Glomerular visceral epithelial cell (primary cell): ENCODE measurements around the gene BTN2A1.
"Not testable (repeated sequence)": the region's sequence is repeated elsewhere in the genome, so short reads cannot be mapped to it uniquely, and the experiment has no call there.

ENCODE experiments used
- DNase-seq: peaks from one replicate; pipeline ENCODE4 v3.0.0-alpha.2; 2016; ENCODE audit errors: extremely low spot score

Gene BTN2A1

DNA sequence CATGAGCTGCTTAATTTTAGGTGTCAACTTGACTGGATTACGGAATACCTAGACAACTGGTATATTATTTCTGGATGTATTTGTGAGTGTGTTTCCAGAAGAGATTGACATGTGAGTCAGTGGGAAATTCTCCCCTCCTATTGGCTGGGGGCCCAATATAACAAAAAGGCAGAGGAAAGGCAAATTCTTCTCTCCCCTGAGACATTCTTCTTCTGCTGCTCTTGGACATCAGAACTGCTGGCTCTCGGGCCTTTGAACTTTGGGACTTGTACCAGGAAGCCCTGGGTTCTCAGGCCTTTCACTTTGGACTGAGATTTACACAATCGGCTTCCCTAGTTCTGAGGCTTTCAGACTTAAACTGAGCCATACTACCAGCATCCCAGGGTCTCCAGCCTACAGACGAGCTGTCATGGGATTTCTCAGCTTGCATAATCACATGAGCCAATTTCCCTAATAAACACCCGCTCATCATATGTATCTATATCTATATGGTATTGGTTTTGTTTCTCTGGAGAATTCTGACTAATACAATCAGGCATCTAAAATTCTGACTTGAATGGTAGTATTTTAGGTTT is 25.0 kb upstream of the BTN2A1 start:
- DNase-seq = no peak

GRCh38 chr6:26433680-26434079 is 24.1 kb upstream of the BTN2A1 start:
- not testable (repeated sequence) for DNase-seq

DNA sequence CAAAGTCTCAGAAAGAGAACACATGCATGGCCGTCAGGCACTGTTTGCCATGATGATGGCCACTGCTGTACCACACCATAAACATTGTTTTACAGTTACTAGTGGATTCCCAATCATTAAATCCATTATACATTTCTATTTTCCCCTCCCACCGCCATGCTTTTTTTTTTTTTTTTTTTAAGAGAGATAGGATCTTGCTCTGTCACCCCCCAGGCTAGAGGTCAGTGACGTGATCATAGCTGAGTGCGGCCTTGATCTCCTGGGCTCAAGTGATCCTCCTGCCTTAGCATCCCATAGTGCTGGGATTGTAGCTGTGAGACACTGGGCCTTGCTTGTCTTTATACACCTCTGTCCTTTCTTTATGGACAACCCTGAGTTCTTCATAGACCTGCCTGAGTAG is 21.7 kb upstream of the BTN2A1 start:
- no peak for DNase-seq

DNA sequence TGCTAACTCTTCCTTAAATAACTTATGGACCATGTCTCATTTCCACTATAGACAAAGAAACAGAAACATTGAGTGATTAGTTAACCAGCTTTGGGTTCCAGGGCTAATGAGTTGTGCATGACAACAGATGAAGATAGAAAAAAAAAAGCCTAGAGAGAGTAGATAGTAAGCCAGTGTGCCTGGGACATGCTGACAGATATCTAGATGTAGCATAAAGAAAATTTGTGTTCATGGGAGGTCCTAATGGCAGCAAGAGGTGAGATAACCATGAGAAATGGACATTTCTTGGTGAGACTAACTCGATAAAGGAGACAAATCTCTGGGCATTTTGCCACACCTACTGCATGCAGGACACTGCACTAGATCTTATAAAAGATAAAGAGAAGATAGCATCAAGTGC is 20.2 kb upstream of the BTN2A1 start:
- DNase-seq = no peak

DNA sequence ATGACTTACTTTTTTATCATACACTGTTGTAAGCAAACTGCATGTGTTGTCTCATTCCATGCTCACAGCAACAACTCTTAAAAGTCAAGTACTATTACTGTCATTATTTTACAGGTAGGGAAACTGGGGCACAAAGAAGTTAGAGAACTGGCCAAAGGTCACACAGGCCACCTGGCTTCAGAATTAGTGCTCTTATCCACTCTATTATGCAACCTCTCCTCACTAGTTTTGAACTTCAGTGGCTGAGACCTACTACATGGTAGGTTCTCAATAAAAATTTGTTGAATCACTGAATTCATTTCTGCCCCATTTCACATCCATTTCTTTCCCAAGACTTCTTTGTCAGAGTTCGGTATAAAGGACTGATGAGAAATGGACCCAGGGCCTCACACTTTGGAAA is 19.8 kb upstream of the BTN2A1 start:
- DNase-seq = no peak

- DNase-seq = no peak
Measured at GRCh38 chr6:26439151-26440125, 18.3 kb upstream of the BTN2A1 start.

- no peak for DNase-seq
Measured at GRCh38 chr6:26440977-26441358, 16.8 kb upstream of the BTN2A1 start.

GRCh38 chr6:26441977-26442376 is 15.8 kb upstream of the BTN2A1 start:
- no peak for DNase-seq

DNA sequence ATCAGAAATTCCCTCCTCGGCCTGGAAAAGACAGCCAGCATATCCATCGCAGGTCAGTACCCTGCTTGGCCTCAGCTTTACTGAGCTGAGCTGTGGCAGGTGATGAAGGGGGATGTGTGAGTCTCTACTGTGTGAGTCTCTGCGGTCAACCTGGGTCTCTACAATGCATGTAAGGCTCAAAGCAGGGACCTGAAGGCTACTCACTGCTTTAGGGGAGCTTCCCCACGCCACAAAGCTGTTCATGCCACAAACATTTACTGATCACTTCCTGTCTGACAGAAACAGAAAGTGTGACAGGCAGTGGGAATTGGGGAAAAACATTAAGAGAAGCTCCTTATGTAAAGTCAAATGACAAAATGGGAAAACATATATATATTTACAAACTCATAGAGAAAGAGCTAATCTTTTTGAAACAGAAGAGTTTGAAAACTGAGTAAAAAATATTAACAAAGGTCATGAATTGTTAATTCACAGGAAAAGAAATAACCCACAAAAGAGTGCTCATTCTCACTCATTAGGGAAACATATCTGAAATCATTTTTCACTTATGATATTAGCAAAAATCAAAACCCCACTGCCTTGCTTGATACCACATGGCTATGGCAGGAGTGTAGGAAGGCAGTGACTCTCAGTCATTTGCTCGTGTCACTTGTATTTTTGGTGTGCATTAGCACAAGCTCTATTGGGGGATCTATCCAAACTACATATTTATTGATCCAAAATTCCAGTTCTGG is 11.7 kb upstream of the BTN2A1 start:
- no peak for DNase-seq

DNA sequence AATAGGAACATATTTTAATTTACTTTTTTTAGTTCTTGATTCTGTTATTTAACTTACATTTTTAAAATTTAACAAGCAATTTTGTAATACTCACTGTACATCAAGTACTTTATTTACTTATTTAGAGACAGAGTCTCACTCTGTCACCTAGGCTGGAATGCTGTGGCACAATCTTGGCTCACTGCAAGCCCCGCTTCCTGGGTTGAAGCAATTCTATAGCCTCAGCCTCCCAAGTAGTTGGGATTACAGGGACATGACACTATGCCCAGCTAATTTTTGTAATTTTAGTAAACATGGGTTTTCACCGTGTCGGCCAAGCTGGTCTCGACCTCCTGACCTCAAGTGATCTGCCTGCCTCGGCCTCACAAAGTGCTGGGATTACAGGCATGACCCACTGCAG is 10.5 kb upstream of the BTN2A1 start:
- DNase-seq = no peak

GRCh38 chr6:26450240-26450639 is 7.5 kb upstream of the BTN2A1 start:
- no peak for DNase-seq

DNA sequence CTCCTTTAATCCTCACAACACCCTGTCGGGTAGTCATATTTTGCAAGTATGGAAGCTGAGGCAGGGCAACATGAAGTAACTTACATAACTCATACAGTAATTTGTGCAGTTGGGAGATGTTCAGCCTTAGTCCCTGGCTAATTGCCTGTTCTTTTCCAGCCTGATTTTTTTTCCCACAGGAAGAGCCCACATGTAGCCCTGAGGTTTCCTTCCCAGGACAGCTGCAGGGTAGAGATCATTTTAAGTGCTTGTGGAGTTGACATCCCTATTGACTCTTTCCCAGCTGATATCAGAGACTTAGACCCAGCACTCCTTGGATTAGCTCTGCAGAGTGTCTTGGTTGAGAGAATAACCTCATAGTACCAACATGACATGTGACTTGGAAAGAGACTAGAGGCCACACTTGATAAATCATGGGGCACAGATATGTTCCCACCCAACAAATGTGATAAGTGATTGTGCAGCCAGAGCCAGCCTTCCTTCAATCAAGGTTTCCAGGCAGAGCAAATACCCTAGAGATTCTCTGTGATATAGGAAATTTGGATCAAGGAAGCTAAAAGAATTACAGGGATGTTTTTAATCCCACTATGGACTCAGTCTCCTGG is 5.0 kb upstream of the BTN2A1 start:
- no peak for DNase-seq

DNA sequence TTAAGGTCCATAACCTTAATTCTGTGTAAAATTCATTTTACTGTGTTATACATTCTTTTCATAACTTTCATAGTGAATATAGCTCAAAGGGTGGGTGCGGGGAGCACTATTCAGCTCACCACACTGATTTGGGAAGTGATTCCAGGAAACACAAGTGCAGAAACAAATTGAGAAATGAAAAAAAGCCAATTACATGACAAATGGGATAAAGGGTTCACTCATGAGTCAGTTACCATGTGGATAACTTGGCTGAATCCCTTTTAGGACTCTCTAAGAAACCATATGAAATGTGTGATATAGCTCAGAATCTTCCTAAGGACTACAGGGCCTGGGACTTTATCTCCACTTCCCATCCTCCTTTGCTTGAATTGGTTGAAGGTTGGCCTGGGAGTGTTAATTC is 3.1 kb upstream of the BTN2A1 start:
- DNase-seq = no peak

DNA sequence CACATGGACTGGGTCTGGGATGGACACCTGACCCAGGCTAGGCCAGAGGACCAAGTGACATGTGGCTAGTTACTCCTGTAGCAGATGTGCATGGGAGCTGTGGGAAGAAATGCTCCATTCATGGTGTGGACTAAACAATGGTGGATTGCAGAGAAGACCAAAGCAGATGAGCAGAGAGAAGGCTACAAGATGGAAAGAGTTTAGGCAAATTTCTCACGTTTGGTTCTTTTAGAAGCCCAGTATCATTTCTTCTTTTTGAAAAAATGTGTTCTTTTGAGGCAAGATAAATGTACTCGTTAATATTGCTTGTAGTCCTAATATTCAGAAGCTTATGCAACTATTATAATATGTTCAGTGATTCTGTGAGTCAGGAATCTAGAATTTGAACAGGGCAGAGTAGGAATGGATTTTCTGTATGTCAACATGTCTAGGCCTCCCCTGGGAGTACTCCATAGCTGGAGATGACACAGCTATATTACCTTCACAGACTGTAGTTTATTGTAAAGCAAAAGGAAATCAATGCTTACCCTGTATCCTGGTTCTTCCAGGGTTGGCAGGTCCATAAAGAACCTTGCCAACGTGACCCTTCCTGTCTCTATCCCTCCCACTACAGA is 2.3 kb upstream of the BTN2A1 start:
- DNase-seq = no peak

DNA sequence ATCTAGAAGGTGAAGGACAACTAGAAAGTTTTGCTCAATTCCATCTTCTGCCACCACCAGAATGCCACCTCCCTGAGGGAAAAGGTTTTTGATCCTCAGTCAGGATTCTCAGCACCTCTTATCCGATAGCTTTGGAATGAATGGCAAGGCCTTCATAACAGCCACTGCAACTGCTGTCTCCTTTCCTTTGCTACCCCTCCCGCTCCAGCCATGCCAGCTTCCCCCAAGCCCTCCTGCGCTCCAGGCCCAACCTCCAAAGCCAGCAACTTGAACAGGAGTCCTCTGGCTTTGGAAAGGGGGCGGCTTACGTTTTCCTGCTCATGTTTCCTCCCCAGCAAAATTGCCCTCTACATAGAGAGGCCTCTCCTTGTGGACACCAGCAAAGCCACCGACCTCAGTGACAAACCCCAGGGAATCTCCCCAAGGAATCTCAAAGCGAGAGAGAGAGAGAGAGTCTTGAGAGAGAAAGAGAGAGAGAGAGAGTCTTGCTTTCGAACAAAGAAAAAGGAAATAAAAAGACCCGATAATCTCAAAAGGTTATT is 420 bp upstream of the BTN2A1 start:
- no peak for DNase-seq

DNA sequence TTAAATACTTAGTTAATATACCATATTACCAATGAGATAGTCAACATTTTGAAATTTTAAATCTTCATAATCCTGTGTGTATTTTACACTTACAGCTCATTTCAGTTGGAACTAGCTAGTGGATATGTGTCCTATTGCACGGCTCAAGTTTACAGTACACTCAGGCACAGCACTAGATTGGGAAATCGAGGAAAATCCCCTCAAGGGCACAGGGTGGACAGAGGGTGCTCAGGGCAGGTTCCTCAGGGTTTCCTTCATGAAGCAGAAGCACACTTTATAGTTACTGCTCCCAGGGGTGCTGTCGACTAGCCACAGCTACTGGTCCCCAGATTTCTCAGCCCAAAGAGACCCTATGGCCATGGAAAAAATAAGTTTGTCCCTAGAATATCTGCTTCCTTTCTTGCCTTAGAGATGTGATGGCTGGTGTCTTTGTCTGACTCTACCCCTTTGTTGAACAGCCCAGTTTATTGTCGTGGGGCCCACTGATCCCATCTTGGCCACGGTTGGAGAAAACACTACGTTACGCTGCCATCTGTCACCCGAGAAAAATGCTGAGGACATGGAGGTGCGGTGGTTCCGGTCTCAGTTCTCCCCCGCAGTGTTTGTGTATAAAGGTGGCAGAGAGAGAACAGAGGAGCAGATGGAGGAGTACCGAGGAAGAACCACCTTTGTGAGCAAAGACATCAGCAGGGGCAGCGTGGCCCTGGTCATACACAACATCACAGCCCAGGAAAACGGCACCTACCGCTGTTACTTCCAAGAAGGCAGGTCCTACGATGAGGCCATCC is 1.5 kb downstream of the BTN2A1 start:
- DNase-seq = no peak

DNA sequence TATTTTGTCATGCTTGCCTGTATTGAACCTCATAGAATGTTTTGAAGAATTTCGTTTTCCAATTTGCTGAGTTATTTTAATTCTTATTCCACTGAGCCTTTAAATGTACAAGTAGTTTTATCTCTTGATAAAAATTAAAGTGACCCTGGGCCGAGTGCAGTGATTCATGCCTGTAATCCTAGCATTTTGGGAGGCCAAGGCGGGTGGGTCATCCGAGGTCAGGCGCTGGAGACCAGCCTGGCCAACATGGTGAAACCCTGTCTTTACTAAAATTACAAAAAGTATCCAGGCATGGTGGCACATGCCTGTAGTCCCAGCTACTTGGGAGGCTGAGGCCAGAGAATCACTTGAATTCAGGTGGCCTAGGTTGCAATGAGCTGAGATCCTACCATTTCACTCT is 3.6 kb downstream of the BTN2A1 start:
- DNase-seq = not testable (repeated sequence)

DNA sequence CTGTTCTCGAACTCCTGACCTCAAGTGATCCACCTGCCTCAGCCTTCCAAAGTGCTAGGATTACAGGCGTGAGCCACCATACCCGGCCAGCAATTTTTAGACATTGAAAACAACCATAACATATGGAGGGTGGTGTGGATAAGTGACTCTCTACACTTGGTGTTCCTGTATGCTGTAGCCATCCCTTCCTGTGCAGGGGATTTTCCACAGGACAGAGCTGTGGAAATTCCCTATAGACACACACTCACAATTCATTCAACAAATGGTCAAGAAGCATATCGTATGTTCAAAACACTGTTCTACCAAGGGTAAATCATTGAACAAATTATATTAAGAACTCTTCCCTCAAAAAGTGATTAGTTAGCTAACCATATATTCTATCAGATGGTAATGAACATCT is 6.3 kb downstream of the BTN2A1 start:
- no peak for DNase-seq

- DNase-seq = no peak
Measured at GRCh38 chr6:26464416-26465131, 6.8 kb downstream of the BTN2A1 start.

DNA sequence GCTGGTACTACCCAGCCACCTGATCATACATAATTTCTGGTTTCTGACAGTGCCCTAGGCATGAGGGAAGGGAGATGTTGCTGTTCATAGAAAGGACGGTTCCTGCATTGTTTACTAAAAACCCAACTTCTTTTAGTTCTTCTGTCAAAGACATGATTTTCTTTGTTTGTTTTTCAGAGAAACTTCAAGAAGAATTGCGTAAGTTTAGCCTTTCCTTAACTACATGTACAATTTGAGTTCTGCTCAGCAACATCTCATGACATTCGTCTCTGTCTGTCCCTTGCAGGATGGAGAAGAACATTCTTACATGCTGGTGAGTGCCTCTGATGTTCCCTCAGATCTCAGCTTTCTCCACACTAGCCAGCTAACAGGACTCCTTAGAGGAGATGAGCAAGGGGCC is 8.0 kb downstream of the BTN2A1 start:
- DNase-seq = no peak
